Measurements from ENCODE around the gene SLC25A2.

Gene SLC25A2

DNA sequence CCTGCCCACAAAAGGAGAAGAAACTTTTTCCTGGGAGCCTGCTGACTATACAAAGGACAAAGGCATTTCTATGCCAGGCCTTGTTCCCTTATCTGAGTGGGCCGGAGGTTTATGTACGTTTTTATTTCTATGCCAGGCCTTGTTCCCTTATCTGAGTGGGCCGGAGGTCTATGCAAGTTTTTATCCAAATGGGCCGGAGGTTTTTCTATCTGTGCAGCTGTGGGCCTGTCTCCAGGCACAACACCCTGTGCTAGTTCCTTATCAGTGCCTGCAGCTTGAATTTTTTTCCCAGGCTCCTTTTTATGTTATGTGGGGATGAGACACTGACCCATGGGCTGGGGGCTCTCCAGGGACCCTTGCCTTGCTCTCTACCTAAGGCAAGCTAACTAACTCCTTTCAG is 5.5 kb downstream of the SLC25A2 start:
- no peak for FAIRE-seq
- DNase-seq (ENCODE audit: insufficient read length, low spot score): no peak
- TF ChIP-seq, protein P1, sequence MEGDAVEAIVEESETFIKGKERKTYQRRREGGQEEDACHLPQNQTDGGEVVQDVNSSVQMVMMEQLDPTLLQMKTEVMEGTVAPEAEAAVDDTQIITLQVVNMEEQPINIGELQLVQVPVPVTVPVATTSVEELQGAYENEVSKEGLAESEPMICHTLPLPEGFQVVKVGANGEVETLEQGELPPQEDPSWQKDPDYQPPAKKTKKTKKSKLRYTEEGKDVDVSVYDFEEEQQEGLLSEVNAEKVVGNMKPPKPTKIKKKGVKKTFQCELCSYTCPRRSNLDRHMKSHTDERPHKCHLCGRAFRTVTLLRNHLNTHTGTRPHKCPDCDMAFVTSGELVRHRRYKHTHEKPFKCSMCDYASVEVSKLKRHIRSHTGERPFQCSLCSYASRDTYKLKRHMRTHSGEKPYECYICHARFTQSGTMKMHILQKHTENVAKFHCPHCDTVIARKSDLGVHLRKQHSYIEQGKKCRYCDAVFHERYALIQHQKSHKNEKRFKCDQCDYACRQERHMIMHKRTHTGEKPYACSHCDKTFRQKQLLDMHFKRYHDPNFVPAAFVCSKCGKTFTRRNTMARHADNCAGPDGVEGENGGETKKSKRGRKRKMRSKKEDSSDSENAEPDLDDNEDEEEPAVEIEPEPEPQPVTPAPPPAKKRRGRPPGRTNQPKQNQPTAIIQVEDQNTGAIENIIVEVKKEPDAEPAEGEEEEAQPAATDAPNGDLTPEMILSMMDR (IDR thresholded peaks at IDR 0.05; ENCODE audit: insufficient read depth, missing control alignments): no peak

- TF ChIP-seq, protein P1 (IDR thresholded peaks at IDR 0.05; ENCODE audit: insufficient read depth, missing control alignments): peak; percentile 36
- DNase-seq (ENCODE audit: insufficient read length, low spot score) (no peak), FAIRE-seq (no peak)
Measured at GRCh38 chr5:141272906-141273305, 30.9 kb downstream of the SLC25A2 start.

DNA sequence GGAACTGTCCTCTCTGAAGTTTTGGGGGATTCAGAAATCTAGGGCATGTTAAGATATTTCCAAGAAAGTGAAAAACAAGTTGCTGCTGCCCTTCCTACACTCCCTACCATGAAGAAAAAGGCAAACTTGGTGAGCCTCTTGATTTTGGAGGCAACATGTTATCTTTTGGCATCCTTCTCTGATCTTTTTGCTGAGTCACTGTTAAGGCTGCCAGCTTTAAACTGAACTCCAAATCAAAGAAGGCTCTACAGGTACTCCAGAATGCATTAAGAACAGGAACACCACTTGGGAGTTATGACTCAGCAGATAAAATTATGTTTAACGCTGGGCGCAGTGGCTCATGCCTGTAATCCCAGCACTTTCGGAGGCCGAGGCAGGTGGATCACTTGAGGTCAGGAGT is 34.7 kb downstream of the SLC25A2 start:
- DNase-seq (ENCODE audit: insufficient read length, low spot score): no peak
- FAIRE-seq: no peak
- TF ChIP-seq, protein P1 (IDR thresholded peaks at IDR 0.05; ENCODE audit: insufficient read depth, missing control alignments): no peak

GRCh38 chr5:141261238-141261546 is 42.7 kb downstream of the SLC25A2 start:
- TF ChIP-seq, protein P1 (IDR thresholded peaks at IDR 0.05; ENCODE audit: insufficient read depth, missing control alignments): no peak
- DNase-seq (ENCODE audit: insufficient read length, low spot score) (no peak), FAIRE-seq (no peak)

DNA sequence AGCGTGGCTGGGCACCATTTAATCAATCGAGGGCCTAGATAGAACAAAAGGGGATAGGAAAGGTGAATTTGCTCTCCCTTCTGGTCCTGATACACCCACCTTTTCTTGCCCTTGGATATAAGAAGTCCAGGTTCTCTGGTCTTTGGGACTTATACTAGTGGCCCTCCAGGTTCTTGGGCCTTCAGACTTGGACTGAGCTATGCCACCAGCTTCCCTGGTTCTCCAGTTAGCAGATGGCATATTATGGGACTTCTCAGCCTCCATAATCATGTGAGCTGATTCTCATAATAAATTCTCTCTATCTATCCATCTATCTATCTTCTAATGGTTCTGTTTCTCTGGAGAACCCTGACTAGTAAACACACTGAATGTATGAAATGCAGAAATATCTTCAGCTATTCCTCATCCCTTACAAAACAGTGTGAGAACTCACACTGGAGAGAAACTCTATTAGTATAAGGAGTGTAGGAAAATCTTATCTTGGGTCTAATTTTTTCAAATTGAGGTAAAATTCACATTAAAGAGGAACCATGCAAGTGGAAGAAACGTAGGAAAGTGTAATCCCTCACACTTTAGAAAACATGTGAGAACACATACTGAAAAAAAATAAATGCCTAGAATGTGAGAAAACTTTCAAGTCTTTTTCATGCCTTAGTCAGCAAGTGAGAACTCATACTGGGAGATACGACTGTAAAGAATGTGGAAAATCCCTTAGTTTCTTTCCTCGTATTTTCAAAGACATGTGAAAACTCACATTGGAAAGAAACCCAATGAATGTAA is 43.2 kb downstream of the SLC25A2 start:
- DNase-seq (ENCODE audit: insufficient read length, low spot score): no peak
- FAIRE-seq: no peak
- TF ChIP-seq, protein P1 (IDR thresholded peaks at IDR 0.05; ENCODE audit: insufficient read depth, missing control alignments): no peak

DNA sequence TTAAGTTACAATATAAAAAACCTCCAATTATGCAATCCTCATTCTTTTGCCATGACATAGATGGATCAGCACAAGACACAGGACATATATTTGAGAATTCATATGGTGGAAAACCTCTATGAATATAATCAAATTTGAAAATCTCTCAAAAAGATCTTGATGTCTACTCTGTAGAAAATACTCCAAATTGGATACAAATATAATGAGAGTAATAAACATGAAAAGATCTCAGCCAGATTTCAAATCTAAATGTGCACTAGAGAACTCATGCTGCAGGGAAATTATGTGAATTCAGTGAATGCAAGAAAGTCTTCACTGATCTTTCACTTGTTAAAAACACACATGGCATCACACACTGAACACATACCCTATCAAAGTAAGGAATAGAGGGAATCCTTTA is 44.9 kb downstream of the SLC25A2 start:
- TF ChIP-seq, protein P1 (IDR thresholded peaks at IDR 0.05; ENCODE audit: insufficient read depth, missing control alignments): no peak
- DNase-seq (ENCODE audit: insufficient read length, low spot score) (no peak), FAIRE-seq (no peak)

GRCh38 chr5:141258464-141258863 is 45.4 kb downstream of the SLC25A2 start:
- TF ChIP-seq, protein P1 (IDR thresholded peaks at IDR 0.05; ENCODE audit: insufficient read depth, missing control alignments): no peak
- FAIRE-seq (no peak), DNase-seq (ENCODE audit: insufficient read length, low spot score) (no peak)
